Measurements from ENCODE around the gene PDZD2. TPM values are rescaled to one million over a fixed set of nuclear protein-coding genes. Genes with fewer than 3 reads are reported as not detected.

PDZD2 gene
- polyA plus RNA-seq, 5 donors = 13.6 to 22.4 (median 16.5) TPM

GRCh38 chr5:32136342-32136741 is 497.4 kb downstream of the PDZD2 start:
- DNase-seq = no peak

GRCh38 chr5:32138839-32139493 is 500.0 kb downstream of the PDZD2 start:
- DNase-seq = no peak

GRCh38 chr5:32143617-32144377 is 504.9 kb downstream of the PDZD2 start:
- DNase-seq = no peak

GRCh38 chr5:32144378-32145207 is 505.7 kb downstream of the PDZD2 start:
- no peak for DNase-seq

GRCh38 chr5:32145378-32145777 is 506.4 kb downstream of the PDZD2 start:
- no peak for DNase-seq

- no peak for DNase-seq
These were observed 508.3 kb downstream of the PDZD2 start for GRCh38 chr5:32147236-32147635.

- no peak for DNase-seq
These were observed 509.0 kb downstream of the PDZD2 start for GRCh38 chr5:32147959-32148358.

GRCh38 chr5:32150366-32150765 is 511.4 kb downstream of the PDZD2 start:
- no peak for DNase-seq

- DNase-seq = no peak
These were observed 512.3 kb downstream of the PDZD2 start for GRCh38 chr5:32151198-32151597.

- DNase-seq = no peak
These were observed 514.8 kb downstream of the PDZD2 start for GRCh38 chr5:32153723-32154122.

GRCh38 chr5:32155211-32155610 is 516.3 kb downstream of the PDZD2 start:
- no peak for DNase-seq

- DNase-seq = no peak
These were observed 517.7 kb downstream of the PDZD2 start for GRCh38 chr5:32156635-32157034.

- DNase-seq = no peak
These were observed 518.1 kb downstream of the PDZD2 start for GRCh38 chr5:32157078-32157477.

GRCh38 chr5:32158679-32158975 is 519.7 kb downstream of the PDZD2 start:
- no peak for DNase-seq

- no peak for DNase-seq
These were observed 520.6 kb downstream of the PDZD2 start for GRCh38 chr5:32159328-32160072.

GRCh38 chr5:32160228-32160627 is 521.3 kb downstream of the PDZD2 start:
- no peak for DNase-seq

Other genes starting within 250 kb of the PDZD2 start
- 10 to 100 TPM; 71.6 to 96.6 (median 94.2) TPM for gene DROSHA, start 107.0 kb upstream of the PDZD2 start, polyA plus RNA-seq (ENCODE audit: insufficient read depth in 1 of 5, insufficient read length in 5 of 5, low replicate concordance in 1 of 5)
- 10 to 100 TPM; 21.9 to 39.0 (median 26.8) TPM for gene C5orf22, start 106.8 kb upstream of the PDZD2 start, polyA plus RNA-seq (ENCODE audit: insufficient read depth in 1 of 5, insufficient read length in 5 of 5, low replicate concordance in 1 of 5)